ENCODE measurements around the gene NDOR1. TPM values are rescaled to one million over a fixed set of nuclear protein-coding genes. Genes with fewer than 3 reads are reported as not detected.

The NDOR1 gene
- 10 to 100 TPM in 1 of 10 donors, 1 to 10 TPM in 9; 3.8 to 10.6 (median 6.9) TPM for polyA plus RNA-seq (ENCODE audit: insufficient read length in 10 of 10)
- long read RNA-seq, donor 1 = 0 reads
- long read RNA-seq, donor 2, partial matches to known transcripts = 0 of 1 reads
- long read RNA-seq, donor 2, other reads (novel, unspliced or antisense) = 0 of 1 reads
- long read RNA-seq, donor 3 = 0 reads
- long read RNA-seq, donor 4 = 0 reads
- long read RNA-seq, donor 5 = 0 reads
- long read RNA-seq, donor 6, partial matches to known transcripts = 0 of 1 reads
- long read RNA-seq, donor 6, other reads (novel, unspliced or antisense) = 0 of 1 reads
- long read RNA-seq, donor 7 = 0 reads
- long read RNA-seq, donor 8 = 0 reads
- long read RNA-seq, donor 9 = 0 reads

DNA sequence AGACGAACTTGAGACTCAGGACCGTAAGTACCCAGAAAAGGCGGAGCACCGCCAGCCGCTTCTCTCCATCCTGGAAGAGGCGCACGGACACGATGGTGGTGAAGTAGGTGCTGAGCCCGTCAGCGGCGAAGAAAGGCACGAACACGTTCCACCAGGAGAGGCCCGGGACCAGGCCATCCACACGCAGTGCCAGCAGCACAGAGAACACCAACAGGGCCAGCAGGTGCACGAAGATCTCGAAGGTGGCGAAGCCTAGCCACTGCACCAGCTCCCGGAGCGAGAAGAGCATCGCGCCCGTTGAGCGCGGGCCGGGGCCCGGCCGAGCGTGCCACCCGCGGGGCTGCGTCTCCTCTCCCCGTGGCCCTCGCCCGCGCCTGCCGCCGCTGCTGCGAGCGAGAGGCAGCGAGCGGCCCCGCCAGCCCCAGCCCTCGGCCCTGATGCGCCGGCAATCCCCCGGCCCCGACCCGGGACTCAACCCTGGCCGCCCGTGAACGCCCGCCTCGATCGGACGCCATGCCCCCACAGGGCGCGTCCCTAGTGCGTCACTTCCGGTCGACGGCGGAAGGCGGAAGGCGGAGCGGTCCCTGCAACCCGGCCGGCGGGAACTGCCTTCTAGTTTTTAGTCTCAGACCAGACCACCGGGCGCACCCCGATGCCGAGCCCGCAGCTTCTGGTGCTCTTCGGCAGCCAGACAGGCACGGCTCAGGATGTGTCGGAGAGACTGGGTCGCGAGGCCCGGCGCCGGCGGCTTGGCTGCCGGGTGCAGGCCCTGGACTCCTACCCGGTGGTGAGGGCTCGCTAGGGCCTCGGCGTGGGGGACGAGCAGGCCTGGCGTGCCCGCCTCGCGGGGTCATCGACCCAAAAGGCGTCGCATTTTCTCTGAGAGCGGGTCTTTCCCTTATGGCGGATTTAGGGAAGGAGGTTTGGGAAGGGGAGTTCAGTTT is at the start of gene NDOR1, which contains the start of gene TMEM203:
TSS of gene NDOR1 (plus strand) at position 575 of the 944 bp plus-strand sequence. CDS start at position 653, 78 bp downstream.
TSS of gene TMEM203 (minus strand) at position 523 of the 944 bp plus-strand sequence. CDS start at position 289, 234 bp downstream.
- DNase-seq = peak; percentile 86 to 96 (median 94)

DNA sequence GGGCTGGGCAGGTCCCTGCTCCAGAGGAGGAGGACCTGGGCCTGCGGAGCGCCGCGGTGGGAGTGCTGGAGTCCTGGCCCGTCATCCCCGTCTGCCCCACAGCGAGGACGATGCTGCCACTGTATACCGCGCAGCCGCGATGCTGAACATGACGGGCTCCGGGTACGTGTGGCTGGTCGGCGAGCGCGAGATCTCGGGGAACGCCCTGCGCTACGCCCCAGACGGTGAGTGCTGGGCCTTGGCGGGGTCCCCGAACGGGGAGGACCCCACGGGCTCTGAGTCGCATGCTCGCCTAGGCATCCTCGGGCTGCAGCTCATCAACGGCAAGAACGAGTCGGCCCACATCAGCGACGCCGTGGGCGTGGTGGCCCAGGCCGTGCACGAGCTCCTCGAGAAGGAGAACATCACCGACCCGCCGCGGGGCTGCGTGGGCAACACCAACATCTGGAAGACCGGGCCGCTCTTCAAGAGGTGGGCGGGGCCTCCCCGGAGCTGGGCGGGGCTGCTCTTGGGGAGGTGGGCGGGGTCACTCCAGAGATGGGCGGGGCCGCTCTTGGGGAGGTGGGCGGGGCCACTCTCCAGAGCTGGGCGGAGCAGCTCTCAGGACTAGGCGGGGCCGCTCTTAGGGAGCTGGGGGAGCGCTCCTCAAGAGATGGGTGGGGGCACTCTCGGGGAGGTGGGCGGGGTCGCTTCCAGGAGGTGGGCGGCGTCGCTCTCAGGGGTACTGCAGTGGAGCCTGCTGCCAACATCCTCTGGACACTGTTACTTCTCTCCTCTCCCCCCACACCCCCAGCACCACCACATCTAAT is 48.7 kb upstream of the NDOR1 start:
- no peak for DNase-seq

DNA sequence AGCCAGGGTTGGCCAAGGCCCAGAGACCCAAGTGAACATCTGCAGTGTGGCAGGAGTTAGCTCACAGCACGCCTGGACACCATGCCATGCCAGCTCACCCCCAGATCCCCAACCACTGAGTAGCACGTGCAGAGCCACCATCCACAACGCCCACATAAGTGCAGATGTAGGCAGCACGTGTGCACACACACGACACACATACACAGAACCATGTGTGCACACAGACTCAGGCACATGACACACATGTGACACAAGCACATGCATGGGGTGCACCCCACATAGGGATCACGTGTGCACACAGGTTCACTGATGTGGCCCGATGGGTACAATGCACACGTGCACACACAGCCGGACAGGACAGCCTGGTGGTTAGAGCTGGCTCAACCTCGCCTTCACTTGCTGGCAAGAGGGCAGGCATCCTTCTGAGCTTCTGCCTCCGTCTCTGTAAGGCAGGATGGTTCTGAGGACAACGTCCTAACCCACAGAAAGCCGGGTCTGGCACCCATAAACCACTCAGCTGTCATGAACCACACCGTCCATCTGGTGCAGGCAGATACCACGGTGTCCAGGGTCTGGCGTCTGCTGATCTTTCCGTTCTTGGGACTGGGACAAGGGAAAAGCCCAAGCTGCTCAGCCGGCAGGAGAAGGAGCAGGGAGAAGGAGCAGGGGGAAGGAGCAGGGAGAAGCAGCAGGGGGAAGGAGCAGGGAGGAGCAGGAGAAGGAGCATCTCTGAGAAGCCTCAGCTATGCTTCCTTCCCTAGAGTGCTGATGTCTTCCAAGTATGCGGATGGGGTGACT is 47.7 kb upstream of the NDOR1 start:
- no peak for DNase-seq

DNA sequence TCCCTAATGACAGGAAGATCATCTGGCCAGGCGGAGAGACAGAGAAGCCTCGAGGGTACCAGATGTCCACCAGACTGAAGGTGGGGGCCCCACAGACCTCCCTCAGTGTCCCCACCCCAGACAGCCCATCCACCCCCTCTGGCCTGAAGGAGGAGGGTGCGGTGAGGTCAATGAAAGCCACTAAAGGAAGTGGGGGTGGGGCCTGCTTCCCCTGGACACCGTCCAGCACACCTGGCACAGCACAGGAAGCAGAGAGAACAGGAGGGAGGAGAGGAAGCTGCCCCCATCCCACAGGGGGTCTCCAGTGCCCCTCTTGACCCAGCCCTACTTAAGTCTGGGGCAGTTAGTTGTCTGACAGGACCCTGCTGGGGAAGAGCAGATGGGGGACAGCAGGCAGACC is 46.9 kb upstream of the NDOR1 start:
- no peak for DNase-seq

DNA sequence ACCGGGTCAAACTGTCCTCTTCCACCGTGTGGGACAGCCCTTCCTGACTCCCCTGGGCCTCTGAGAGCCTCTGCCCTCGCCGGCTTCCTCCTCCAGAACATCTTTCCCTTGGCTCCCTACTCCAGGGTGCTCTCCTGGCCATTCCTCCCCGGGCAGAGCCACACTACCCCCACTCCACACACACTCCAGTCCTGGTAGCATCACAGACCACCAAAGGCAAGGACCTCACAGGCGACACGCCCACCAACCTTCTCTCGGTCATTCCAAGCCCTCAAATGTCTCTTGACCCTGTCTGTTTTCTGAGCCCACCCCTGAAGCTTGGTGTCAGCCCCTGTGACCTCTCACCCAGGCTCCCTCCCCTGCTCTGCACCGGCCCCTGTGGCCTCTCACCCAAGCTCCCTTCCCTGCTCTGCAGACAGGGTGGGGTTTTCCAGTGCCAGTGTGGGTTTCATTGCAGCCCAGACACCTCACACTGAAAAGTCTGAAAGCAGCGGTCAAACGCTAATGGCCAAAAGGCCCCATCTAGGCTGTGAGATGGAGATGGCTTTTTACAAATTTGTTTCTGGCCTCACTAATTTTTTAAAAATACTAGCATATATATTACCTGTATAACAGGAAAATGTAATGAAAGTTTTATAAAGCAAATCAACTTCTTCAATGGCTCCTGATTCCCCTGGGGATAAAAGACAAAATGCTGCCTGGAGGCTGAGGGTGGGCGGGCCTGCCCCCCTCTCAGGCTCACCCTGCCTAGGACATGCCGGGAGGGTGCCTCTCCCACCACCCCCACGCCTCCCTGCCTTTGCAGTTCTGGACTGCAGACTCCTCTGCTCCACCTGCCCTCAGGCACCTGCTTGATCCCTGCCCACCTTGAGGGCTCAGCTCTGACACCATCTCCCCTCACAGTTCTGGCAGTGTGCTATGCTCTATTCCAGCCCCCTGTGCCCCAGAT is 46.1 kb upstream of the NDOR1 start:
- DNase-seq = no peak

DNA sequence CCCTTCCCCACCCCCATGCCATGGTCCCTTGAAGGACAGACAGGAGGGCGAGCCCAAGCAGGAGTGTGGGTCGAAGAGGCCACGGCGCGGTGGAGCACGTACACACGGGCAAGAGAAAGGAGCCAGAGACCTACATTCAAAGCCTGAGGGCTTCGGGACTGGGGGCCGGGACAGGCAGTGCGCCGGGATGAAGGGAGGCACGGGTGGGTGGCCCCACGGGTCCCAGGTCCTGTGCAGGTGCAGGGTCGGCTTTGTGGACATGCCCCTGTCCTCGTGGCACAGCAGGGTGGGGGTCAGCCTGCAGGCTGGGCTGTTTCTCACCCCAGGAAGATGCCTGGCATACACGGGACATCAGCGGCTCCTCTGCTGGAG is 45.5 kb upstream of the NDOR1 start:
- no peak for DNase-seq

DNA sequence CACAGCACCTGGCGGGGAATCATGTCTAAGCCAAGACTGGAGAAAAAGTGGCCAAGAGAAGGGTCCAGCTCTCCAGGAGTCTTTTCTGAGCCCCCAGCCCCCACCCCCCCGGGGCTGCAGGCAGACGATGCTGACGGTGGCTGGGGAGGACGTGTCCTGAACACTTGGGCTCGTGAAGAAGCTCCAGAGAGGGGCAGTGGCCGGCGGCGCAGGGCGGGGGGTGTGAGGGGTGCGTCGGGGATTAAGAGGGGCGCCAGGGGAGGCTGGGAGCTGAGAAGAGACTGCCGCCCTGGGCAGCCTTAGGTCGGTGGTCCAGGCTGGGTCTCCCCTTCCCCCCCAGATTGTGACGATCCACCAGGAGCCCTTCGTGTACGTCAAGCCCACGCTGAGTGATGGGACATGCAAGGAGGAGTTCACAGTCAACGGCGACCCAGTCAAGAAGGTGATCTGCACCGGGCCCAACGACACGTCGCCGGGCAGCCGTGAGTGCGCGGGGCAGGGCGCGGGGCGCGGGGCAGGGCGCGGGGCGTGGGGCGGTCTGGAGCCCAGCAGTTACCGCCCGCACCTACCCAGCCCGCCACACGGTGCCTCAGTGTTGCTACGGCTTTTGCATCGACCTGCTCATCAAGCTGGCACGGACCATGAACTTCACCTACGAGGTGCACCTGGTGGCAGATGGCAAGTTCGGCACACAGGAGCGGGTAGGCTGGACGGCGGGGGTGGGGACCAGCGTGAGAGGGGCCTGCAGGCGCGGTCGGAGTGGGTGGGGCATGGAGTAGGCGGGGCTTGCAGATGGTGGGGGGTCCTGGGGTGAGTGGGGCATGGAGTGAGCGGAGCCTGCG is 44.6 kb upstream of the NDOR1 start:
- DNase-seq = no peak

DNA sequence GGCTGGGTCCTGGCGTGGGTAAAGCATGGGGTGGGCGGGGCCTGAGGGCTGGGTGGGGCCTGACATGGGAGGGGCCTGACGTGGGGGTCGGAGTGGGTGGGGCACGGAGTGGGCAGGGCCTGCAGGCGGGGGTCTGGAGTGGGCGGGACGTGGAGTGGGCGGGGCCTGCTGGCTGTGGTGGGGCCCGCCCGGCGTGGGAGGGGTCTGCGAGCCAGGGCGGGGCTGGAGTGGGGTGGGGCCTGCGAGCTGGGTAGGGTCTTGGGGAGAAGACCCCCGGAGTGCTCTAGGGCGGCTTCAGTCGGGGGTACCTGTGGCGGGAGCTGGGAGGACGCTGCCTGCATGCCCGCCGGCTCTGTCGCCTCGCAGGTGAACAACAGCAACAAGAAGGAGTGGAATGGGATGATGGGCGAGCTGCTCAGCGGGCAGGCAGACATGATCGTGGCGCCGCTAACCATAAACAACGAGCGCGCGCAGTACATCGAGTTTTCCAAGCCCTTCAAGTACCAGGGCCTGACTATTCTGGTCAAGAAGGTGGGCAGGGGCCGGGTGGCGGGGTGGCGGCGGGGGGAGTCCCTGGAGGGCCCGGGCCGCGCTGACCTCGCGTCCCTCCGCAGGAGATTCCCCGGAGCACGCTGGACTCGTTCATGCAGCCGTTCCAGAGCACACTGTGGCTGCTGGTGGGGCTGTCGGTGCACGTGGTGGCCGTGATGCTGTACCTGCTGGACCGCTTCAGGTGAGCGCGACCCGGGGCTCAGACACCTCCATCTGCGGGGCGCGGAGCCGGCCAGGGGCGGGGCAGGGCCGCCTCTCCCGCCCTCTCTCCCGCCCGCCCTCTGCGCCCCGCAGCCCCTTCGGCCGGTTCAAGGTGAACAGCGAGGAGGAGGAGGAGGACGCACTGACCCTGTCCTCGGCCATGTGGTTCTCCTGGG is 43.7 kb upstream of the NDOR1 start:
- no peak for DNase-seq

DNA sequence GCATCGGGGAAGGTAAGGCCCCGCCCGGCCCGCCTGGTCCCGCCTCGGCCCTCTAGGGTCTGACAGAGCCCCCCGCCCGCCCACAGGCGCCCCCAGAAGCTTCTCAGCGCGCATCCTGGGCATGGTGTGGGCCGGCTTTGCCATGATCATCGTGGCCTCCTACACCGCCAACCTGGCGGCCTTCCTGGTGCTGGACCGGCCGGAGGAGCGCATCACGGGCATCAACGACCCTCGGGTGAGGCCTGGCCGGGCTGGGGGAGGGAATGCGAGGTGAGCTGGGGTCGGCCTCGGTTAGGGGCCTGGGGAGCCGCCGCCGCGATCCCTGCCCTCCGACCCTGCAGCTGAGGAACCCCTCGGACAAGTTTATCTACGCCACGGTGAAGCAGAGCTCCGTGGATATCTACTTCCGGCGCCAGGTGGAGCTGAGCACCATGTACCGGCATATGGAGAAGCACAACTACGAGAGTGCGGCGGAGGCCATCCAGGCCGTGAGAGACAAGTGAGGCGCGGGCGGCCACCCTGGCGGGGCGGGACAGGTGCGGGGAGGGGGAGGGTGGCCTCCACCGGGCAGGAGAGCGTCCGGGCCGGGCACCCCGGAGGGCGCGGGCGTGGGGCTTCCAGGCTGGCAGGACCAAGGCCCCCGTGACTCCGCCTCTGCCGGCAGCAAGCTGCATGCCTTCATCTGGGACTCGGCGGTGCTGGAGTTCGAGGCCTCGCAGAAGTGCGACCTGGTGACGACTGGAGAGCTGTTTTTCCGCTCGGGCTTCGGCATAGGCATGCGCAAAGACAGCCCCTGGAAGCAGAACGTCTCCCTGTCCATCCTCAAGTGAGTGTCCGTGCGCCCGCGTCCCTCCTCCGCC is 42.8 kb upstream of the NDOR1 start:
- no peak for DNase-seq

DNA sequence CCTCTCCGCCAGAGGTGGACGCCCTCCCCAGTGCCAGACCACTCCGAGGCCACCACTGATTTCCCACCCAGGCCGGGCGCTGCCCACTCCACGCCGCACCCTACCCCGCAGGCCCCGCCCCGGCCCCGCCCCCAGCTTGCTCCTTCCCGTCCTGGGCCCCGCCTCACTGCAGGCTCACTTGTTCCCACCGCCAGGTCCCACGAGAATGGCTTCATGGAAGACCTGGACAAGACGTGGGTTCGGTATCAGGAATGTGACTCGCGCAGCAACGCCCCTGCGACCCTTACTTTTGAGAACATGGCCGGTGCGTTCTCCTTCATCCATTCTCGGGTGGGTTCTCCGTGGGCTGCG is 42.2 kb upstream of the NDOR1 start:
- DNase-seq = no peak

DNA sequence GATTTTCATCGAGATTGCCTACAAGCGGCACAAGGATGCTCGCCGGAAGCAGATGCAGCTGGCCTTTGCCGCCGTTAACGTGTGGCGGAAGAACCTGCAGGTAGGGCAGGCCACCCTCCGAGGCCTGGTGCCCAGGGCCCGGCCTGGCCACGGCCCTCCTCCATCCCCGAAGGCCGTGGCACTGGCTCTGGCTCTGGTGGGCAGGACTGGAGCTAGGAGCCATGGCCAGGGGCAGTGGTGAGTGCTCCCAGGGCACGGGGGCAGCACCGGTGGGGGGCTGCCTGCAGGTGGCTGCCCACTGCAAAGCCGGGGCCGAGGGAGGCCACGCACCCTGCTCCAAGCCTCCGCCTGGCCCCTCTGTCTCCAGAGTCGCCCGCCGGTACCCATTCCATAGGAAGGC is 41.7 kb upstream of the NDOR1 start:
- no peak for DNase-seq

DNA sequence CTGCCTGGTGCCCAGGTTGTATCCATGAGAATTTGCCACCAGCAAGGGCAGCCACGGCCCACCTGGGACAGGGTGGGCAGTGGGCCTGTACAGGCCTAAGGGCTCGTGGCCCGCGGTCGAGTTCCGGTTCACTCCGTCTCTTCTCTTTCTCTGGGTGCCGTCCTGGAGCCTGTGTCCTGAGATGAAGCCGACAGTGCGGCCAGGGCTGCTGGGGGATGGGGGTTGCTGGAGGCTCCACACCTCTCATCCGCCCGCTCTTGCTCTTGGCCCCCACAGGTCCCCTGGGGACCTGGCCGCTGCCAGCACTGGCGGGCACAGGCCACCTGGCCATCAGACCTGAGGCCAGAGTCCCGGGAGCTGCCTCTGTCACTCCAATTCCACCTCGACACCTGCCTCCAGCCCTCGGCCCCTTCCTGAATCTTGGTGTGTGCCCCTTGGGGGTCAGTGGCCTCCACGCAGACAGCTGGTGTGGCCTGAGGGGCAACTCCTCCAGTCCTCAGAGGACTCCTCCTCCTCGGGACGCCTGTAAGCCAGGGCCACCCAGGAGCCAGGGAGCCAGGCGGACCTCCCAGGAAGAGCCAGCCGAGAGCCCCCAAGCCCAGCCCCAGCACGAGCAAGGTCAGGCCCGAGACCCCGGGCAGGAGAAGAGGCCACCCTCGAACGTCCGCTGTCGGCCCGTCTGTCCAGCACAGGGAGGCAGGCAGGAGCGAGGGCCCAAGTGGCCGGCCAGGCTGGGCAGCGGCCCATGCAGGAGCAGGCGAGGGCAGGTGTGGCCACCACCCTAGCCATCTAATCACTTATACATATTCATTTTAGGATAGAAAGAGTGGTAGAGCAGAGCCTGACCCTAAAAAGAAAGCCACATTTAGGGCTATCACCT is 40.9 kb upstream of the NDOR1 start:
- no peak for DNase-seq

DNA sequence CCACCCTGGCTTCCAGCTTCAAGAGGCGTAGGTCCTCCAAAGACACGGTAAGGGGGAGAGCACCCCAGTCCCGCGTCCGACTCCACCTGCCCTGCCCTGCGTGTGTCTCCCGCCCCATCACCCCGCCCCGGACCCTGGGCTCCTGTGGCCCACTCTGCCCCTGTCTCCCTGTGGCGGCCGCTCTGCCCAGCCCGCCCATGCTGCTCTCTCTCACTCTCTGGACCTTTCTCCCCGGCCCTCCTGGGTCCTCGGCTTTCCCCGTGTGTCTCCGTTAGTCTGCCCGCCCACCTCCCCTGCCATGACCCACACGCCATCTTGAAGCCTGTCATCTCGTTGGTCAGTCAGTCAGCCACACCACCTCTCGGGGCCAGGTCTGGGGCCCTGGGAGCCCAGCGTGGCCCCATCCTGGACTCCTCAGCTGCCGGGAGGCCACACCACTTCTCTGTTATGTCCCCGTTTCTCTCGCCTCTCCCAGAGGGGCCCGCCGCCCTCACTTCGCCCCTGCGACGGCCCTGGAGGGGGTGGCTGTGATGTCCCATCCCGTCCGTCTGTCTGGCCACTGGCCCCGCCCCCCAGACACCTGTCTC is 40.2 kb upstream of the NDOR1 start:
- no peak for DNase-seq

DNA sequence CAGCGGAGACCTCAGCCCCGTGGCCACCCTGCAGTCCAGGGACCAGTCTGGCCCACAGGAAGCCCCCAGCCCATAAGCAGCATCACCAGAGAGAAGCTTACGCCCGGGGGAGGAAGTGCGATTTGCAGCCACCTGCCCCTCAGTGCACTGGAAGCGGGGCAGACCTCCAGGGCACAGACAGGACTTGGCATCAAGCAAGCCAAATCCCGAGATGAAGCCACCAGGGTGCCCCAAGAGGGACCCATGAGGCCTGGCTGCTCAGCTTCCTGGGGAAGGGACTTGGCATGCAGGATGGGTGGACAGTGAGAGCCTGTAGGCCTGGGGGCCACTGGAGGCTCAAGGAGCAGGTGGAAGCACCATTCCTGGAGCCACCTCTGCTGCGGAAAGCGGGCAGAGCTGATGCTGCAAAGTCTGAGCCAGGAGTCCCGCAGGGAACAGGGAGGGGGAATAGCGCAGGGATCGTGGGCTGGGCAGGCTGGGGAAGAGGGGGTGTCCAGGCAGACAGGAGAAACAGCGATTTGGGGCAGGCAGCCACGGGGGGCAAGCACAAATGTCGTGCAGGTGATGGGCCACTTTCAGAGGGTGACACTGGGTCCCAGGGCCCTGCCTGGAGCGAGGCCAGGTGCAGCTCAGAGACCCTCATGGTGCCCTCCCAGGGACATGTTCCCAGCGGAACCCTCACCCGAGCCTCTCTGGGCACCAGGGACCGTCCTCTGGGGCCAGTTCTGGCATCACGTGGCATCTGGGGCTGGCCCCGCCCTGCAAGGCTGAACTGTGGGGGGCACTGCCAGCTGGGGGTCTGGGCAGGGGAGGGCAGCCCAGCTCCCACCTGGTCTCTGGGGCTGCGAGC is 38.9 kb upstream of the NDOR1 start:
- no peak for DNase-seq
